NCI-H2029 (cell line): ENCODE results near the gene SIAH3.

Source experiments
- DNase-seq: peaks from one replicate; lab custom pipeline; 2025; lab: John Stamatoyannopoulos, UW

SIAH3 gene

DNA sequence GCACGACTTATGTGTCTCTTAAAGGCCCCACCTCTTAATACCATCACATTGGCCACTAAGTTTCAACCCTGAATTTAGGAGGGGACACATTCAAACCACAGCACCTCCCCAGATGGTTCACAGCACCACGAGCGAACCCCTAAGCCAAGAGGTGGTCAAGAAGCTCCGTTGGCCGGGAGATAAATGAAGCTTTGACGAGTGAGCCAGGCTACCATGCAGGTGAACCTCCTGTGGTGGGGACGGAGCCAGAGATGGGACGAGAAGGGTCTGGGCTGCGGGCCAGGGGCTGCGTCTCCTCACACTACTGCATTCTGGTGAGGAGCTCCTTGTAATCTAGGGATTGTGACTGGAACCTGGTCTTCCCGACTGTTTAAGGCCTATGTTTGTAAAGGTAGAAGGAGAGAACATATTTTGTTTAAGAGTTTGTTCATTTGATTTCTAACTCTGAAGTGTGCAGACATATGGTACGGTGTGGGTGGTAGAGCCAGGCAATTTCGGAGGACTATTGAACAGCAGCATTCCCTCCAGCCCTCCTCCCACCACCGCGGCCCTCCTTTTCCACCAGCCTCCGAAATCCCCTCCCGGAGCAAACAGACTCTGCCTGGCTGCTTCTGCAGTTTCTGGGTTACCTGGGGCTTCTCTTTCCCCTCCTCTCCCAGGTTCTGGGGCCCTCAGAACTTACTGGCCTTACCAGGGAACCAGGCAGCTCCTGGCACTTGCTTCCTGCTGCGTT is 31.3 kb downstream of the SIAH3 start:
- DNase-seq = no peak

DNA sequence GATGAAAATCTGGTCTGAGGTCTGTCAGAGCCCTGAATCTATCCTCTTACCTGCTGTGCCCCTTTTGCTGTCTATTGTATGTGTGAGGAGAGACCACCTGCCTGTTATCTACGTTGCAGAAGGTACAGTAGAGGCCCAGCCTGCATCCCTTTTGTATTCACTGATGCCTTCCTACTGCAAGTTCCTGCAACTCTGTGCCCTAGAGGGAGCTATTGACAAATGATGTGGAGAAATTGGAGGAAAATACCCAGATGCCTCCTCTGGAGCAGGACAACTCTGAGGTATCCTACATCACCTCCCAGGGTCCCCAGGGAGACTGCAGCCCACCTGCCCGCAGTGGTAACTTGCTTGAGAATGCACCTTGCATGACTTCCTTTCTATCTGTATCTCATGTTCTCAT is 33.7 kb downstream of the SIAH3 start:
- no peak for DNase-seq

DNA sequence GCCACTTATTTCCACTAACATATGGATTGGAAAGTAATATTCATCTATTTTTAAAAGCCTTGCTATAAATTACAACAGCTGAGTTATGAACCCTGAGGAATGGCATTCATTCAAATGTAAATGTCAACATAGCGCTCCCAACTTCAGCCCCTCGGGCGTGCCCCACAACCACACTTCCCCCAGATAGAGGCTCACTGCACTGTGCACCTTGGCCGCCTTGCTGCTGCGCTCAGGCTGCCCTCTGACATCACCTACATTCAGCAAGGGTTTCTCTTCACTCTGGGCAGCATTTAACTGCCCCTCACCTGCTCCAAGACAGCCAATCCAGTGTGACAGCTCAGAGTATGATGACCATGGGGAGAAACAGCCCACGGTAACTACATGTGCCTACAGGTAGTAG is 35.1 kb downstream of the SIAH3 start:
- DNase-seq = no peak

DNA sequence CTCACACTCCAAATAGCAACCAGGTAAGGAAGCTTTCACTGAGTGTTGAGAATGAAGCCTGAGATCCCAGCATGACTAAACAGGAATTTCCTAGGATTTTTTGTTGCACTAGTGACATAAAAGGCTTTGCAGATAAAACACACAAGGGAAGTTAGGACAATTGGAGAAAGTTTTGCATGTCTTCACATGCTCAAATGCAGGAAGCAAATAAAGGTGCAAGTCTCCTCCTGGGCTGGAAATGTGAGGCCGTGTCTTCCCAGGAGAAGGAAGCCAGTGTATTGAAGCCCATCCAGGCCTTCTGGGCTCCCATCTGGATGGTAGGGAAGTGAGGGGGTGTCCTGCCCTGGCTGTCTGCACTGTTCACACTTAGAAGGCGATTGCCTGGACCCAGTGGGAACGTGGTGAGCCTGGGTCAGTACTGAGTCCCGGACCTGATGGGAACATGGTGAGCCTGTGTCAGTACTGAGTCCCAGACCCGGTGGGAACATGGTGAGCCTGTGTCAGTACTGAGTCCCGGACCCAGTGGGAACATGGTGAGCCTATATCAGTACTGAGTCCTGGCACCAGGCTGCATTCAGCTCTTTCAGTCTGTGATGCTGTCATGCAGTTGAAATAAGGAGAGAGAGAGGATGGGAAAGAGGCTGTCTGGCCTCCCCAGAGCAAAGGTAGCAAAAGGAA is 38.7 kb downstream of the SIAH3 start:
- DNase-seq = no peak

DNA sequence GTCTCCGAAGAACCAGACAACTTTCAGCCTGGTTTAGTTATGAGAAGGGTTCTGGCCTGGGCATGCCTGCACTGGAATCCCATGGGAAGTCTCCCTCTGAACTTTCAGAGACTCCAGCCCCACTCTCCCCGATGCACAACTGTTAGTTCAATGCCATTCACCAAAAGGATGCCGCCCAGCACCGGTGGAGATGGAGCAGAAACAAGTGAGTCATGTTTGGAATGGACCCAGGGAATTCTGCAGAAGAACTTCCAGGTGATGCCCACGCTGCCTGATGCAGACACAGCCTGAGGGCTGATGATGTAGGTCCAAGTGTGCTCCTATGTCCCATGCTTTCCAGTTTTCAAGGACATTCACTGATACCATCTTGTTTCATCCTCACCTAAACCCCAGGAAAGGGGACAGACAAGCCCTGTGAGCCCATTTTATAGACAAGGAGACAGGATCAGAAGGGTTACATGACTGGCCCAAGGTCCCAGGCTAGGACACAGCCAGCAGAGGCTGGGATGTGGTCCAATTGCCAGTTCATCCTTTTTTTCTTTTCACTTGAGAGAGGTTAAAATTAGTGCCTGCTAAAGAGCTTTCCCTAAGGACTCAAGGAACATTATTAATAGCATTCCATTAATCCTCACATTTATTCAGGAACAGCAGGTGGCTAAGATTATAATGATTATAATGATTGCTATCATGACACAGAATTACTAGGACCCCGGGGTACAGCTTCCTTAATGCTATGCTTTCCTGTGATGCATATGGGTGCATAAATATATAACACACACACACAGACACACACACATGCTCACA is 39.5 kb downstream of the SIAH3 start:
- DNase-seq = no peak

DNA sequence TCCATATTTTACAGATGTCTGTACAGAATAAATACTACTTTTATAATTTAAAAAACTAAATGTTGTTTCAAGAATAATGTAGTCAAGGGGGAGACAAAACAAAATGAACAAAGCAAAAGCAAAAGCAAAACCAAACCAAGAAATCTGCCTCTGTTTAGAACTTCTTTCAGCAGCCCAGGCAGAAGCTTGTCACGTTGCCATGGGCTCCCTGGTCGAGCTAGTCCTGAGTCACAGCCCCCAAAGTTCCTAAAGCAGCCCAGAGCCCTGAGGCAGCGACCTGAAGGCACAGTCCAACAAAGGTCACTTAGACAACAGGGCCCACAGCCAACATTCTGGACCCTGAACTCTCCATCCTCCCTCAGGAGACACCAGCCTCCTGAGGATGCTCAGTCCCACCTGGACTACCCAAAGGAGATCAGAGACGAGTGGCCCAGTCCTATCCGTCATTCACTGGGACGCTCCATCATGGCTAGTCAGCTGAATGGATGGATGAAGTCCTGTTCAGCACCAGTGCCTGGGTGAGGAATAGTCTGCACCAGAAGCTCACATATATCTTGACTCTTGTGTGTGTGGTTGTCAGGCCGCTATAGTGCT is 41.7 kb downstream of the SIAH3 start:
- DNase-seq = no peak

DNA sequence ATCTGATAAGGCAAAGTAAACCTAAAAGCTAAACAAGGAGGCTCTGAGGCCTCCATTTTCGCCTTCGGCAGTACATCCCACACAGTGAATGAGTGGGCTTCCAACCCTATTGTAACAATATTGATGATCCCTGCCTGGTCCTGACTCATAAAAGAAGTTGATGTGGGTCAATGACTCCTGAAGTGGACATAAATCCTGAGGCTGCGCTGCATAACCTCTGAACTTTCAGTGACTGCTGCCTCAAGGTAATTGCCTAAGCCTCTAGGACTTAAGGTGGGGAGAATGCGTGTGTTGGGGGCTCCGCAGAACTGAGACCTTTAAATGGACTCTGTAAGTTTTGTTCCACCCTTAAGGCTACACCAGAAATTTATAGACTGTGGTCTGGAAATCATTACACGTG is 42.6 kb downstream of the SIAH3 start:
- DNase-seq = no peak

DNA sequence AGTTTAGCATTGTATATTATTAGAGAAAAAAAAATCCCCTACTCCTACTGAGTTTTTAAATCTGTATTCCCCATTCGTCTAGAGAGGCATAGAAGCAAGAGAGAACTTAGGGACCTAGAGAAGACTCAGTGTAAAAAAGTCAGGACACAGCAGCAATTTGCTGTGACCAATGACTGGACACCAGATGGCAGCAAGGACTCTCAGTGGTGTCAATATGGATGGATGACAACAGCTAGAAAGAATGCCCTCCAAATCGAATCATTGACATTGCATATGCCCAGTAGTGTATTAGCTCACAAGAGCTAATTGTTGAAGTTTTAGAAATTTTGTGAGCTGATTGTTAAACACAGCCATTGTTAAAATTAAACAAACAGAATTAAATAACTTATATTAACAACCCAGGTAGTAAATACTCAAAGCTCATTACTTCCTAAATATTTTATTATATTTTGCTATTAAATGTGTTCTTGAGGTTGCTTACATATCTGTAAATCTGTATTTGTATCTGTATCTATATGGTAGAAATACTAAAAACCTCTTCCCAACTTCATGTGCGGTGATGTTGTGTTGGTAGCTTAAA is 43.9 kb downstream of the SIAH3 start:
- DNase-seq = peak; percentile 27

DNA sequence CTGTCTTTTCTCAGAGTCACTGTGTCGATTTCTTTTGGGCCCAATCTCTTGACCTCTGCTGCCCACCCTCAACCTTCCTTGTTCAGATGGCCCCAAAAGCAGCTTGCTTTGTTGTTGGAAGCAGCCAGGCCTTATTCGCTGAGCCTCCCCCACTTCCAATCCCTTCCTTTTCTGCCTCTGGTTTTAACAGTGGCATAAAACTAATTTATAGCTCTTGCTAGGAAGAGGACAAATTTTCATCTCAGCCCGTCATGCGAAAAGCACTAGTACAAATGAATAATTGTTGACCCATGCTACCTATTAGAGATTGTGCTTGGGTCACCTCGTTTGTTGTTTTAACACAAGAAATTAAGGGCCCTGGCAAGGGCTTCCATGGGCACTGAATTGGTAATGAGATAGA is 51.1 kb downstream of the SIAH3 start:
- DNase-seq = no peak

DNA sequence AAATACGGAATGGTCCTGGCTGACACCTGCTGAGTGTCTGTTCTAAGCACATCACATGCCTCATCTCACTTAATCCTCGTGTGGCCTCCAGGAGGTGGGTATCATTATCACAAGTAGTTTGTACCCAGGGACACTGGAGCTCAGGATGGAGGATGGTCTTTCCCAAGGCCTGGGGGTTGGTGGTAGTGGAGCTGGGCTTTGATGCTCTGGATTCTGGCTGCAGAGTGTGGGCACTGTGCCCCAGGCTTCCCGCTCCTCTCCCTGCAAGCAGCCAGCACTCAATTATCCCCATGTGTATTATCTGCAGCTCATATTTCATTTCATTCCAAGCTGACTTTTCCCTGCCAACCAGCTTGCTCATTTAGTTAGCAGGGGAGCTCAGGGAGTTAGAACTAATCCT is 52.1 kb downstream of the SIAH3 start:
- no peak for DNase-seq

DNA sequence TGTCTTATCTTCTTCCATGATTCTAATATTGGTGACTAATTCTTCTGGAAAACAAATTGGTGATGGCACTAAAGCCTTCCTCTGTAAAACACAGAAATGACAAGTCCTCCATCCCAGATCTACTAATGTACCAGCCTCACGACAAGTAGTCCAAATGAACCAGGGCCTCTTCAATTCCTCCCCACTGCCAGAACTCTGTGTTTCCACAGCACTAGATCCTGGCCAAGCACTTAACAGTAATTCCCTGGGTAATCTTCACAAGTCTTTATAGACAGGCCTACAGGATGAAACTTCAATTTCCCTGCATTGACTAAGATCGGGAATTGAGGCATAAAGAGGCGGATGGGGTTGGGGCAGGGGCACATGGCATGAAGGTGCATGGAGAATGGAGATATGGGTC is 52.7 kb downstream of the SIAH3 start:
- no peak for DNase-seq

DNA sequence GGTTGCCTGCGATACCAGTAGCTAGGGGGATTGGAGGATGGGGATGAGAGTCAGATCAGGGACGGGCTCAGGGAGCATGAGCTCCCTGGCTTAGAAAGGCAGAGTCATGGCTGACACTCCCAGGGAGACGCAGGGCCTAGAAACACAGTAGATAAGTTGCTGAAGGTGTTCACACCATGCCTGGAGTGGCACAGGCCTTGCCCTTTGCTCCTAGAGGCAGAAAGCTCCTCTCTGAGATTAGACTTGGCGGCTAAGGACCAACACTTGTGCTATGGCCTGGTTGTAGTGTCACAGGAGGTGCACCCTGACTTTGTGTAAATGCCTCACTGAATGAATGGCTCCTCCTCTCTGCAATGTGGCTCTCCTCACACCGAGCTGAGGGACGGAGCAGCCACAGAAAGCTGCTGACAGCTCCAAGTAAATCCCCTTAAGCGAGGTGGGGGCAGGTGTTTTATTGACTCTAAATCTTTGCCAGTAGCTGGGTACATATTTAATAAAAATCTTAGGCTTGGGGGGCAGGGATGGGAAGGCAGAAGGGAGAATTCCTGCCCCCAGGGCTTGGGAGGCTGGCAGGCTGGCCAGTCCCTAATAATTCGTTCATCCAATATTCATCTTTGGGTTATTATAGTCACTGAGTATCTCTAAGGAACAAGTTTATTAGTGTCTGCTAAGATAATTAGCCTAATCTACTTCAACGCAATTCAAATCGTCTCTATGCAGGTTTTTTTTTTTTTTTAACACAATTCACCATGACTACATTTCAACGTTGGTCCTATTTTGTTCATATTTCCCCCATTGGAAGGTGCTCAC is 54.9 kb downstream of the SIAH3 start:
- no peak for DNase-seq

DNA sequence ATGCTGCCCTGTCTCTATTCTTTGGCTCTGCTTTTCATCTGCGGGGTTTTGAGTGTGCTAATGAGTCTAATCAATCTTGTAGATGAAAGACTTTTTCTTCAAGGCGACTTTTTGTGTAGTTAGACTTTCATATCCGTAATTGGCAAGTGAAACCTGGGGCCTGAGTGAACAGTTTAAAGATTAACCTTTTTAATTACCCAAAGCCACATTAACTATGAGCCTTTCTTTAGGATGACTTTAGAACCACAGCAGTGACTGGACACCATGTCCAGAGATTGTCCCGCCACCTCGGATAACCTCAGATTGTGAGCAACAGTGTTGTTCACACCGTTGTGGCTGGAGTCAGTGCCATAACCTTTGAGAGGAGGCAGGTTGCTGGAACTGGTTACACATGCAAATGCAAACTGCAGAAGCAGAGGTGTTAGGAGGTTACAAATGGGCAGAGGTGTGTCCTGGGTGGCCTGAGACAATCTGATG is 58.7 kb downstream of the SIAH3 start:
- DNase-seq = no peak

DNA sequence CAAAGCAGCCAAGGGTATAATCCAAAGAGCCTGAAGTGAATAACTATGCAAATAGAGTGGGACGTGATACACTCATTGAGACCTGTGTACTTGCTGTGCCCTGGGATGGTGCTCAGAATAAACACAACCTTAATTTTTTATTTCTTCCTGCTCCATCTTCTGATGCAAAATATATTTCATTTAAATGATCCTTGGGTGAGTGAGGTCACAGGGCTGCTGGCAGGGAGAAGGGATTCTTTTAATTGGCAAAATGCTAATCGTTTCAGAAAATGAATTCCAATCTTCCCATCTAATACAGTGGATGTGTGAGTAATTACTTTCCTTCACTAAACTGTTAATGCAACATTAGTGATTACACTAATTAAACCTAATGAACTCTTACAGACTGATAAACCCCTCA is 63.5 kb downstream of the SIAH3 start:
- DNase-seq = no peak

DNA sequence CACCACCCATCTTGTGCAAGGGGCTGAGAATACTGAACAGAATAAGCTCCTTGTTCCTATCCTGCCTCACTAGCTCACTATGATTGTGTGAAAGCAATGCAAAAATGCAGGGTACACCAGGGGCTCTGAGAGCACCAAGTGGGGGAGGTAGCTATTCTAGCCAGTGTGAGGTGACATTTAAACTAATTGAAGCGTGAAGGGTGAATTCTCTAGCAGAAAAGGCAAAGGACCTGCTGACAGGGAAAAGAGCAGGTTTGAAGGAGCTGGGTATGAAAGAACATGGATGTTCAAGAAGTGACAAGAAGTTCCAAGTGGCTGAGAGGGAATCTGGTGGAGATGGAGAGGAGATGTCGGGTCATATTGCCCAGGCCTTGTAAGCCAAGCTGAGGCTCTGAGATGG is 64.2 kb downstream of the SIAH3 start:
- no peak for DNase-seq

DNA sequence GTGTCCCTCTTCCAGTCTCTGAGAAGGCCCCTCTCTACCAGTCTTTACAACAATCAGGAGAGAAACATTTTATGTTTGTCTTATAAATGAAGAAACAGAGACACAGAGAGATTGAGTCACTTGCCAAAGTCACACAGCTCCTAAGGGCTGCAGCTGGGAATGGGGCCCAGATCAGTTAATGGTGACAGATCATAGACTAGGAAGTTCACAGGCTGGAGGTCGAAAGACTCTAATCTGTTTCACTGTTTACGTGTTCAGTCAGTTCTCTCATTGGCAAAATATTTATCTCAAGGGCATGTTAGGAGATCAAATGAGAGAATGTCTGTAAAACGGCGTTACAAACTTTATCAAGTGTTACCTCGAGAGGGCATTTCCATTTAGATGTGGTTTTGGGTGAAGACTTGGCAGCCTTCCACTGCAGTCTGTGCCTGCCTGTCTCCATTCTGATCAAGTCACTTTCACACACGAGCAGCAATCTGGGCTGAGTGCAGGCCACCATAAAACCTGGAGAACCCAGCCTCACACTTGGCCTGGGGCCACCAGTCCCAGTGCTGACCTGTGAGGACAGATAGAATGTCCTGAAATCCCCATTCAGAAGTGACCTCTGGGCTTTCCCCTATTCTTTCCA is 65.1 kb downstream of the SIAH3 start:
- no peak for DNase-seq

DNA sequence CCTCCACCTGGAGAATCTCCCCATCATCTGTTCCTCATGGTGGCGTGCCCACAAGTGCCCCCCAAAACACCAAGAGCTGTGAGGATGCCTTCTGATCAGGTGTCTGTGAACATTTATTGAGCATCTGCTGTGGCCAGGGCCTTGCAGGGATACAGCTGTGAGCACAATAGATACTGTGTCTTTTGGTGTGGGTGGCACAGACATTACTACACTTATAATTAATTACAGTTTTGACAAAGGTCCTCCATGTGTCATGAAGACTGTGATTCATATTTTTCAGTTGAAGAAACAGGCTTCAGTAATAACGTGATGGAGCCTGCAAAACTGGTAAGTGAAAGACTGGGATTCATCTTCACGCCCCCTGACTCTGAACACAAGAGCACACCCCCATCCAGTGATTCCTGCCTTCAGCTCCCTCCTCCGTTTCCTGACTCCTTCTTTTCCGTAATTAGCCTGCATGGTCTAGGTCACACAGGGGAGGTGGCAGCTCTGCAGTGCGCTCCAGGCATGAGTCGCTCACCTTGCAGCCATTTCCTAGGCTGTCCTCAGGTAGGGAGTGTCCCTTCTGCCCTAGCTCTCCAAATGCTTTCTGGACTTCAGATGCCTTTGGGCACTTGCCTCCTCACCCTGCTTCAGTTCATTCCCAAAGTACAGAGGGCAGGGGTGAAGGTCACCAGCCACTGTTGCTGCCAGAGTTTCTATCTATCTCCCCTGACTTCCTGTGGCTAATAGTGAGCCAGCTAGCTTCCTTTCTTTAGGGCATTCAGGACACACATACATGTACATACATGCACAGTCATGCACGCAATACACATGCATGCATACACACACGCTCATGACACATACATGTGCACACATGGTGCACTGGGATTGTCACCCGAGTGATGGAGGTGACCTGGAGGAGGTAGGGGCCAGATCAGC is 66.5 kb downstream of the SIAH3 start:
- DNase-seq = no peak

DNA sequence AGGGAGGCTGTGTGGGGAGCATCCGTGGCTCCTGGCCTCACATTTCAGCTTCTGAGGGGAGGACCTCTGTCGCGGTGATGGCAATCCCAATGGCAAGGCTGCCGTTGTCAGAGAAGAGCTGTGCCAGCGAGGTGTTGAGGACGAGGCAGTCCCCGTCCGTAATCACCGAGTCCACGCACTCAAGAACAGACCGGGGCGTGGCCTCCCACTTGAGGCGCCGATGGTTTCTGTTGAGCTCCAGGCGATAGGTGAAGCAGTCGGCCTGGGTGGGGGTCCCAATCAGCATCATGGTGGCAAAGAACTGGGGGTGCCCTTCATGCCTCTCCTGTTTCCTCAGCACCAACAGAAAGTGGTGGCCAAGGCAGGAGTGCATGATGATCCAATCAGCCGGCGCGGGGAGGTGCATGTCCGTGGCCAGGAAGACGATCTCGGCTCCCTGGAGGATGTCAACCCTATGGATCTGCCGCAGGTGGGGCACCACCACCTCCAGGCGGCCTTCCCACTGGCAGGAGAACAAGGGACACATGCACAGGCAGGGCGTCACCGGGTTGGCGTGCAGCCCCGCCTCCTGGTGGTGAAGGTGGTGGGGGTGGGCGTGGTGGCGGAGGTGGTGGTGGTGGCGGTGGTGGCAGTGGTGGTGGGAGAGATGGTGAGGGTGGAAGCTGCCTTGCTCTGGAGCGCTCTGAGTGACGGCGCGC is 68.1 kb downstream of the SIAH3 start:
- DNase-seq = no peak
